Left ventricle myocardium inferior (tissue), 1 donor: ENCODE results near the gene ZW10. TPM values are rescaled to one million over a fixed set of nuclear protein-coding genes. Genes with fewer than 3 reads are reported as not detected.
"Not testable (repeated sequence)": the region's sequence is repeated elsewhere in the genome, so short reads cannot be mapped to it uniquely, and the experiment has no call there.

Source experiments
- DNase-seq: peaks from one replicate; pipeline ENCODE4 v3.0.0-alpha.2; 2020
- H3K27ac ChIP-seq: fragments of 200-600 bp; replicated peaks from 2 replicates; pipeline ENCODE4 v1.8.0; 2021
- H3K27me3 ChIP-seq: fragments of 200-600 bp; 2 replicates; pipeline ENCODE4 v1.8.0; 2021; ENCODE audit warnings: low read depth
- H3K36me3 ChIP-seq: fragments of 200-600 bp; 2 replicates; pipeline ENCODE4 v1.8.0; 2021
- H3K4me1 ChIP-seq: fragments of 200-600 bp; 2 replicates; pipeline ENCODE4 v1.8.0; 2021
- H3K4me3 ChIP-seq: fragments of 200-600 bp; 2 replicates; pipeline ENCODE4 v1.8.0; 2021; ENCODE audit warnings: mild to moderate bottlenecking, moderate library complexity
- H3K9me3 ChIP-seq: fragments of 200-600 bp; replicated peaks from 2 replicates; pipeline ENCODE4 v1.8.0; 2021
- CTCF ChIP-seq: fragments of 200-600 bp; IDR thresholded peaks from 2 replicates; pipeline ENCODE4 v1.8.0; 2021; ENCODE audit warnings: antibody characterized with exemption, mild to moderate bottlenecking, borderline replicate concordance
- intact Hi-C: fragments of 100-400 bp; cut with micrococcal nuclease; formaldehyde crosslinking; loops from one replicate; pipeline ENCODE4 v1.11.0; 2022
- total RNA-seq: library from RNA; stranded (reverse); fragmentation: NEBNext Ultra II Directional; extraction: Animal tissue kit (Norgen Biotek cat#: 25700); gene quantifications from one replicate; pipeline ENCODE4 v1.2.1, GENCODE V29; 2021
- donor health status: DM: no; HTN: yes; CAD: no; lungs with severe emphysema.

Gene ZW10
- total RNA-seq, 1 donor from 2014 or later: 8.6 TPM

GRCh38 chr11:113774174-113774503 lies 647 bp upstream of the ZW10 start:
- no peaks in the 10 kb centered on the region for H3K27me3 ChIP-seq
- H3K4me3 ChIP-seq: peak overlapping the region; percentile 88
- H3K4me1 ChIP-seq: peaks cover 42% of the 10 kb centered on the region
- peak overlapping the region; percentile 83 for H3K27ac ChIP-seq
- H3K36me3 ChIP-seq: peaks cover 6% of the 10 kb centered on the region
- no peak for TF ChIP-seq CTCF
- H3K9me3 ChIP-seq: no peaks in the 10 kb centered on the region
- intact Hi-C loops: no loop called here
- no peak for DNase-seq

GRCh38 chr11:113773092-113773415 lies 438 bp downstream of the ZW10 start:
- peaks cover 12% of the 10 kb centered on the region for H3K36me3 ChIP-seq

GRCh38 chr11:113771964-113772363 lies 1.5 kb downstream of the ZW10 start:
- intact Hi-C loops: no loop called here
- H3K4me3 ChIP-seq: peak overlapping the region; percentile 88

More at GRCh38 chr11:113773092-113773415, 438 bp downstream of the ZW10 start:
- Histone ChIP-seq H3K27ac (peak overlapping the region; percentile 83), H3K9me3 (no peaks in the 10 kb centered on the region), H3K4me3 (peak overlapping the region; percentile 88), H3K27me3 (no peaks in the 10 kb centered on the region), H3K4me1 (peaks cover 33% of the 10 kb centered on the region)
- TF ChIP-seq CTCF: no peak
- no peak for DNase-seq
- intact Hi-C loops: no loop called here

GRCh38 chr11:113764527-113765219 lies 8.8 kb downstream of the ZW10 start:
- peaks cover 43% of the 10 kb centered on the region for H3K36me3 ChIP-seq
- H3K27ac ChIP-seq: no peak overlapping the region
- H3K4me1 ChIP-seq: no peaks in the 10 kb centered on the region
- no peaks in the 10 kb centered on the region for H3K9me3 ChIP-seq
- TF ChIP-seq CTCF: no peak
- DNase-seq: no peak
- no peak overlapping the region for H3K4me3 ChIP-seq
- no peaks in the 10 kb centered on the region for H3K27me3 ChIP-seq
- intact Hi-C loops: no loop called here

More at GRCh38 chr11:113771964-113772363, 1.5 kb downstream of the ZW10 start:
- Histone ChIP-seq H3K36me3 (peaks cover 23% of the 10 kb centered on the region), H3K4me1 (peaks cover 26% of the 10 kb centered on the region), H3K27me3 (no peaks in the 10 kb centered on the region), H3K9me3 (no peaks in the 10 kb centered on the region), H3K27ac (no peak overlapping the region)
- TF ChIP-seq CTCF: no peak
- no peak for DNase-seq

GRCh38 chr11:113763040-113763439 lies 10.5 kb downstream of the ZW10 start:
- H3K27me3 ChIP-seq, DNase-seq, H3K4me1 ChIP-seq, H3K27ac ChIP-seq, H3K4me3 ChIP-seq, H3K9me3 ChIP-seq, intact Hi-C loops: not testable (repeated sequence)
- H3K36me3 ChIP-seq: peaks cover 53% of the 10 kb centered on the region

GRCh38 chr11:113760241-113760640 lies 13.3 kb downstream of the ZW10 start:
- no peak for TF ChIP-seq CTCF
- H3K36me3 ChIP-seq: peaks cover 58% of the 10 kb centered on the region
- no peaks in the 10 kb centered on the region for H3K4me1 ChIP-seq
- no peaks in the 10 kb centered on the region for H3K9me3 ChIP-seq
- no peak for DNase-seq
- intact Hi-C loops: no loop called here
- no peak overlapping the region for H3K4me3 ChIP-seq
- H3K27ac ChIP-seq: no peak overlapping the region
- no peaks in the 10 kb centered on the region for H3K27me3 ChIP-seq
